ENCODE measurements around the gene MYO18B.

The MYO18B gene

GRCh38 chr22:25935266-25936058, 193.5 kb downstream of the MYO18B start:
- DNase-seq (ENCODE audit: extremely low read depth in 1 of 2, low read depth in 1 of 2), result no peak

GRCh38 chr22:25938151-25938550, 196.2 kb downstream of the MYO18B start:
- DNase-seq (ENCODE audit: extremely low read depth in 1 of 2, low read depth in 1 of 2), result no peak

- no peak for DNase-seq (ENCODE audit: extremely low read depth in 1 of 2, low read depth in 1 of 2)
Measured at GRCh38 chr22:25939384-25939783, 197.4 kb downstream of the MYO18B start.

GRCh38 chr22:25940479-25940878, 198.5 kb downstream of the MYO18B start:
- no peak for DNase-seq (ENCODE audit: extremely low read depth in 1 of 2, low read depth in 1 of 2)

GRCh38 chr22:25941365-25941960, 199.5 kb downstream of the MYO18B start:
- no peak for DNase-seq (ENCODE audit: extremely low read depth in 1 of 2, low read depth in 1 of 2)

GRCh38 chr22:25942115-25942855, 200.3 kb downstream of the MYO18B start:
- DNase-seq (ENCODE audit: extremely low read depth in 1 of 2, low read depth in 1 of 2), result no peak

- DNase-seq (ENCODE audit: extremely low read depth in 1 of 2, low read depth in 1 of 2), result no peak
Measured at GRCh38 chr22:25942856-25943411, 200.9 kb downstream of the MYO18B start.

GRCh38 chr22:25950111-25950510, 208.1 kb downstream of the MYO18B start:
- DNase-seq (ENCODE audit: extremely low read depth in 1 of 2, low read depth in 1 of 2), result no peak

GRCh38 chr22:25953276-25953675, 211.3 kb downstream of the MYO18B start:
- DNase-seq (ENCODE audit: extremely low read depth in 1 of 2, low read depth in 1 of 2), result no peak

GRCh38 chr22:25953919-25954318, 211.9 kb downstream of the MYO18B start:
- no peak for DNase-seq (ENCODE audit: extremely low read depth in 1 of 2, low read depth in 1 of 2)

GRCh38 chr22:25955323-25955722, 213.3 kb downstream of the MYO18B start:
- DNase-seq (ENCODE audit: extremely low read depth in 1 of 2, low read depth in 1 of 2), result no peak

- DNase-seq (ENCODE audit: extremely low read depth in 1 of 2, low read depth in 1 of 2), result no peak
Measured at GRCh38 chr22:25956801-25957200, 214.8 kb downstream of the MYO18B start.

- no peak for DNase-seq (ENCODE audit: extremely low read depth in 1 of 2, low read depth in 1 of 2)
Measured at GRCh38 chr22:25959818-25960774, 218.1 kb downstream of the MYO18B start.

GRCh38 chr22:25961699-25962098, 219.7 kb downstream of the MYO18B start:
- DNase-seq (ENCODE audit: extremely low read depth in 1 of 2, low read depth in 1 of 2), result no peak

GRCh38 chr22:25962711-25963110, 220.7 kb downstream of the MYO18B start:
- no peak for DNase-seq (ENCODE audit: extremely low read depth in 1 of 2, low read depth in 1 of 2)

- no peak for DNase-seq (ENCODE audit: extremely low read depth in 1 of 2, low read depth in 1 of 2)
Measured at GRCh38 chr22:25964961-25965730, 223.2 kb downstream of the MYO18B start.

- no peak for DNase-seq (ENCODE audit: extremely low read depth in 1 of 2, low read depth in 1 of 2)
Measured at GRCh38 chr22:25966448-25966913, 224.5 kb downstream of the MYO18B start.

GRCh38 chr22:25969286-25969685, 227.3 kb downstream of the MYO18B start:
- no peak for DNase-seq (ENCODE audit: extremely low read depth in 1 of 2, low read depth in 1 of 2)

- no peak for DNase-seq (ENCODE audit: extremely low read depth in 1 of 2, low read depth in 1 of 2)
Measured at GRCh38 chr22:25969901-25970300, 227.9 kb downstream of the MYO18B start.

All from stimulated activated CD8-positive, alpha-beta memory T cell treated with anti-CD3 and anti-CD28 coated beads, Interleukin-7, amount 100 ng/mL, for 48 hours (primary cell).